Upper lobe of right lung (tissue), 1 donor: Measurements from ENCODE around the gene TEX30. TPM values are rescaled to one million over a fixed set of nuclear protein-coding genes. Genes with fewer than 3 reads are reported as not detected.

ENCODE experiments used
- ATAC-seq: fragments of 200-7000 bp; cut with Tn5 transposase; one replicate; pipeline ENCODE4 v1.9.1; 2020; ENCODE audit warnings: mild to moderate bottlenecking, moderate library complexity
- DNase-seq: peaks from one replicate; pipeline ENCODE4 v3.0.0-alpha.2; 2020
- H3K27ac ChIP-seq: fragments of 200-600 bp; one replicate; pipeline ENCODE4 v1.8.0; 2022
- H3K27me3 ChIP-seq: fragments of 200-600 bp; one replicate; pipeline ENCODE4 v1.8.0; 2022; ENCODE audit warnings: mild to moderate bottlenecking
- H3K36me3 ChIP-seq: fragments of 200-600 bp; one replicate; pipeline ENCODE4 v1.8.0; 2022
- H3K4me1 ChIP-seq: fragments of 200-600 bp; one replicate; pipeline ENCODE4 v1.8.0; 2022
- H3K4me3 ChIP-seq: fragments of 200-600 bp; one replicate; pipeline ENCODE4 v1.8.0; 2022; ENCODE audit warnings: mild to moderate bottlenecking
- H3K9me3 ChIP-seq: fragments of 200-600 bp; one replicate; pipeline ENCODE4 v1.8.0; 2022
- CTCF ChIP-seq: fragments of 200-600 bp; IDR thresholded peaks from one replicate; pipeline ENCODE4 v1.8.0; 2022; ENCODE audit warnings: antibody characterized with exemption
- intact Hi-C: fragments of 100-400 bp; cut with DNase I; formaldehyde crosslinking; loops from one replicate; pipeline ENCODE4 v1.11.0; 2022
- total RNA-seq: library from RNA; stranded (reverse); fragmentation: NEBNext Ultra II Directional; extraction: Animal tissue kit (Norgen Biotek cat#: 25700); gene quantifications from one replicate; pipeline ENCODE4 v1.2.1, GENCODE V29; 2021
- donor health status: DM: no; HTN: yes; CAD: no; lungs with severe emphysema.

The TEX30 gene
- total RNA-seq, 1 donor from 2014 or later: 5.8 TPM

- TF ChIP-seq CTCF: no peak
- no peaks in the 10 kb centered on the region for H3K36me3 ChIP-seq
- intact Hi-C loops: no loop called here
- DNase-seq (no peak), ATAC-seq (no peak)
- no peak overlapping the region for H3K4me3 ChIP-seq
- H3K9me3 ChIP-seq: no peaks in the 10 kb centered on the region
- H3K27me3 ChIP-seq: no peaks in the 10 kb centered on the region
- H3K4me1 ChIP-seq: no peaks in the 10 kb centered on the region
- no peak overlapping the region for H3K27ac ChIP-seq
Observed at GRCh38 chr13:102757006-102757405, 16.6 kb downstream of the TEX30 start.

- no peaks in the 10 kb centered on the region for H3K27me3 ChIP-seq
- DNase-seq (no peak), ATAC-seq (no peak)
- intact Hi-C loops: no loop called here
- no peaks in the 10 kb centered on the region for H3K9me3 ChIP-seq
- no peaks in the 10 kb centered on the region for H3K36me3 ChIP-seq
- no peak overlapping the region for H3K4me3 ChIP-seq
- no peak overlapping the region for H3K27ac ChIP-seq
- no peak for TF ChIP-seq CTCF
- no peaks in the 10 kb centered on the region for H3K4me1 ChIP-seq
Observed at GRCh38 chr13:102751886-102752285, 21.7 kb downstream of the TEX30 start.

GRCh38 chr13:102742506-102742905 is 31.1 kb downstream of the TEX30 start:
- TF ChIP-seq CTCF: no peak
- ATAC-seq: no peak
- no peak for DNase-seq
- no peaks in the 10 kb centered on the region for H3K36me3 ChIP-seq
- no peak overlapping the region for H3K27ac ChIP-seq
- no peak overlapping the region for H3K4me3 ChIP-seq
- intact Hi-C loops: no loop called here
- no peaks in the 10 kb centered on the region for H3K27me3 ChIP-seq
- no peaks in the 10 kb centered on the region for H3K9me3 ChIP-seq
- H3K4me1 ChIP-seq: no peaks in the 10 kb centered on the region

GRCh38 chr13:102742101-102742500 is 31.5 kb downstream of the TEX30 start:
- ATAC-seq (no peak), DNase-seq (no peak)
- no peaks in the 10 kb centered on the region for H3K36me3 ChIP-seq
- no peak overlapping the region for H3K27ac ChIP-seq
- no peaks in the 10 kb centered on the region for H3K4me1 ChIP-seq
- TF ChIP-seq CTCF: no peak
- intact Hi-C loops: no loop called here
- no peaks in the 10 kb centered on the region for H3K27me3 ChIP-seq
- H3K9me3 ChIP-seq: no peaks in the 10 kb centered on the region
- no peak overlapping the region for H3K4me3 ChIP-seq

GRCh38 chr13:102729560-102730270 is 43.9 kb downstream of the TEX30 start:
- ATAC-seq (no peak), DNase-seq (no peak)
- Histone ChIP-seq H3K36me3 (no peaks in the 10 kb centered on the region), H3K4me1 (peaks cover 18% of the 10 kb centered on the region), H3K27me3 (no peaks in the 10 kb centered on the region), H3K4me3 (no peak overlapping the region), H3K9me3 (no peaks in the 10 kb centered on the region), H3K27ac (no peak overlapping the region)
- intact Hi-C loops: no loop called here
- no peak for TF ChIP-seq CTCF

GRCh38 chr13:102726430-102726829 is 47.2 kb downstream of the TEX30 start:
- TF ChIP-seq CTCF: no peak
- no peak for ATAC-seq
- Histone ChIP-seq H3K4me3 (no peak overlapping the region), H3K27me3 (no peaks in the 10 kb centered on the region), H3K27ac (no peak overlapping the region), H3K4me1 (peaks cover 18% of the 10 kb centered on the region), H3K9me3 (no peaks in the 10 kb centered on the region), H3K36me3 (no peaks in the 10 kb centered on the region)
- no peak for DNase-seq
- intact Hi-C loops: no loop called here
